Parathyroid adenoma (tissue), 2 donors: ENCODE measurements around the gene TOP1.

Experiments used
- H2AFZ ChIP-seq: fragments of 300-600 bp; sonication (generic); one replicate; pipeline ENCODE4 v1.7.0; 2017; ENCODE audit warnings: antibody characterized with exemption, mild to moderate bottlenecking
- H3K27ac ChIP-seq: fragments of 300-600 bp; sonication (generic); one replicate; pipeline ENCODE4 v1.7.0; 2017
- H3K27me3 ChIP-seq: fragments of 300-600 bp; sonication (generic); one replicate; pipeline ENCODE4 v1.7.0; 2017; ENCODE audit warnings: low read length; ENCODE audit not compliant: control insufficient read depth, insufficient read depth
- H3K36me3 ChIP-seq: fragments of 300-600 bp; sonication (generic); one replicate; pipeline ENCODE4 v1.7.0; 2017; ENCODE audit warnings: low read length; ENCODE audit not compliant: control insufficient read depth, insufficient read depth
- H3K4me1 ChIP-seq: fragments of 300-600 bp; sonication (generic); one replicate; pipeline ENCODE4 v1.7.0; 2017; ENCODE audit warnings: control low read depth
- H3K4me2 ChIP-seq: fragments of 300-600 bp; sonication (generic); one replicate; pipeline ENCODE4 v1.7.0; 2017; ENCODE audit warnings: low read length
- H3K4me3 ChIP-seq: fragments of 300-600 bp; sonication (generic); one replicate; pipeline ENCODE4 v1.7.0; 2017; ENCODE audit warnings: low read depth, low read length
- H3K79me2 ChIP-seq: fragments of 300-600 bp; sonication (generic); one replicate; pipeline ENCODE4 v1.7.0; 2017; ENCODE audit warnings: control low read depth
- H3K9ac ChIP-seq: fragments of 300-600 bp; sonication (generic); one replicate; pipeline ENCODE4 v1.7.0; 2017; ENCODE audit warnings: mild to moderate bottlenecking
- H3K9me3 ChIP-seq: fragments of 300-600 bp; sonication (generic); one replicate; pipeline ENCODE4 v1.7.0; 2017; ENCODE audit warnings: low read length; ENCODE audit not compliant: control insufficient read depth
- CTCF ChIP-seq: fragments of 300-600 bp; sonication (generic); IDR thresholded peaks from one replicate; pipeline ENCODE4 v1.7.0; 2017; ENCODE audit warnings: antibody characterized with exemption, mild to moderate bottlenecking
- donor health status: primary hyperparathyroidism.

Gene TOP1

DNA sequence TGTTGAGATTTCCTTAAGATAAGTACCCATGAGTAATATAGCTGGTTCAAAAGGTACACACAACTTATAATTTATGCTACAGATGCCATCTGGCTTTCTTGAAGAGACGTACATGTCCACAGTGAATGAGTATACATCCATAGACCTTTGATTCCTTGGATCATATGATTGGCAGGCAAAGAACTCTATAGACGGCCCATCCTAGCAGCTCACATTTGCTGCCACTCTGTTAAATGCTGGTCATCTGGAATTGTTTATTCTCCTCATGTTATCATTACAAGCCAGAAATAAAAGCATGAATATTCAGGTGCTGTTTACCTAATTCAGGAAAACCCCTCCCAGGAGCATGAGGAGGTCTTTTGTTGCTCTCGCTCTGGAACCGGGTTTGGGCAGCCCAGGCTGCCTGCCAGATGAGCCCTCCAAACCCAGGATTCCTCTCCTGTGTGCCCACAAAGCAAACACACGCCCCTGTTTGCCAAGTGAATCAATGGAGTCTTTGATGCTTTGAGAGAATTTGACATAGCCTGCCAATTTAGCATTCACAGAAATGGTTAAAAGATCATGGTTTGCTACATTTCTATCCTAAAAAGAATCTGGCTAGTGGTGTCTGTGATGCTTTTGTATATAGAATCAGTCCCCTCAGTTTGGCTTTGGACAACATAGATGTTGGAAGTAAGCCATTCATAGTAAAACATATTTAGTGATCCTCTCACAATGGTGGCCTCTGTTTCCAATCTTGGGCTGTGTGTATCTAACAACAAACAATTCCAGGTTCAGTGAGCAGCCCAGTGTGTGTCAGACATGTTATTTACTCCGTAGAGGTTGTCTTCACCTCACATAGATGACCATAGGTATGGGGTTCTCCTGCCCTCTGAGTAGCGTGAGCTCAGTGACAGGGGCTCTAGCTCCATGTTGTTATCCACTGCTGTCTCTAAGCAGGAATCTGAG, 91.3 kb downstream of the TOP1 start:
- TF ChIP-seq CTCF = no peak
- no peaks in the 10 kb centered on the region for H3K79me2 ChIP-seq
- no peak overlapping the region for H3K9ac ChIP-seq
- no peak overlapping the region for H3K27ac ChIP-seq
- no peaks in the 10 kb centered on the region for H3K27me3 ChIP-seq
- H3K4me2 ChIP-seq = no peak overlapping the region
- no peak overlapping the region for H3K4me3 ChIP-seq
- H3K4me1 ChIP-seq = peaks cover 3% of the 10 kb centered on the region
- no peaks in the 10 kb centered on the region for H3K9me3 ChIP-seq
- H2AFZ ChIP-seq = no peak overlapping the region
- no peaks in the 10 kb centered on the region for H3K36me3 ChIP-seq

- Histone ChIP-seq H3K27ac (no peak overlapping the region), H3K4me3 (no peak overlapping the region), H2AFZ (no peak overlapping the region), H3K4me1 (peaks cover 3% of the 10 kb centered on the region), H3K9ac (no peak overlapping the region), H3K9me3 (no peaks in the 10 kb centered on the region), H3K79me2 (no peaks in the 10 kb centered on the region), H3K27me3 (no peaks in the 10 kb centered on the region), H3K4me2 (no peak overlapping the region), H3K36me3 (no peaks in the 10 kb centered on the region)
- no peak for TF ChIP-seq CTCF
Observed at GRCh38 chr20:41121399-41121798, 92.8 kb downstream of the TOP1 start.

DNA sequence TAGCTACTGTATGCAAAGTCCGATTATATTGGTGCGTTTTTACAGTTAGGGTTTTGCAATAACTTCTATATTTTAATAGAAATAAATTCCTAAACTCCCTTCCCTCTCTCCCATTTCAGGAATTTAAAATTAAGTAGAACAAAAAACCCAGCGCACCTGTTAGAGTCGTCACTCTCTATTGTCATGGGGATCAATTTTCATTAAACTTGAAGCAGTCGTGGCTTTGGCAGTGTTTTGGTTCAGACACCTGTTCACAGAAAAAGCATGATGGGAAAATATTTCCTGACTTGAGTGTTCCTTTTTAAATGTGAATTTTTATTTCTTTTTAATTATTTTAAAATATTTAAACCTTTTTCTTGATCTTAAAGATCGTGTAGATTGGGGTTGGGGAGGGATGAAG, 95.0 kb downstream of the TOP1 start:
- H2AFZ ChIP-seq = no peak overlapping the region
- H3K9me3 ChIP-seq = no peaks in the 10 kb centered on the region
- no peak overlapping the region for H3K27ac ChIP-seq
- H3K9ac ChIP-seq = no peak overlapping the region
- no peaks in the 10 kb centered on the region for H3K27me3 ChIP-seq
- no peak overlapping the region for H3K4me2 ChIP-seq
- TF ChIP-seq CTCF = no peak
- no peaks in the 10 kb centered on the region for H3K36me3 ChIP-seq
- H3K4me3 ChIP-seq = no peak overlapping the region
- H3K79me2 ChIP-seq = no peaks in the 10 kb centered on the region
- peaks cover 3% of the 10 kb centered on the region for H3K4me1 ChIP-seq

DNA sequence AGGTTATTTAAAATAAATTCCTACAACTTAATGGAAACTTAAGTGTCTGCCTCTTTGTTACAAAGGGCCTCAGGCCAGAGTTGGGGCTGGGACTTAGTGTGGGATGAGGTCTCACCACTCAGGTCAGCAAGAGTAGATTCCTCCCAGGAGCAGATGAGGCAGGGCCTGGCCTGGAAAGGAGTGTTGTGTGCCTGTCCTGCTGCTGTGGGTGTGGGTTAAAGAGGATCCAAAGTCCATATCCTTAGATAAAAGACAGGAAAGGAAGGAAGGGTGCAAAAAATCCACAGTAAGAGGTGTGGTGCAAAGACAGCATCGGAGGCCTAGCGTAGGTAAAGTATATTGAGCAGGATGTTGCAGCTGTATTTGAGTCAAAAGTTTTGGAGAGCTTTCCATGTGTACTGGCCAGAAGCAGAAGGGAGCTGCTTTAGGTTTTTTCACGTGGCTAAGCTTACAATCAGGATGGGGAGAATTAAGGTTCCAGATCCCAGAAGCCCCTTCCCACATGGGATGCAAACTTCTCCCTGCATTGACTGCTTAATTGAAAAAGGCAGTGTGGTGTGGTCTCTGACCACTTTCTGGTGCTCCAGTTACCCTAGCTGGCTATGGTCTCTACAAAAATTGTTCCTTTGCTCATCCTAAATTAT, 96.0 kb downstream of the TOP1 start:
- Histone ChIP-seq H2AFZ (no peak overlapping the region), H3K36me3 (no peaks in the 10 kb centered on the region), H3K4me2 (no peak overlapping the region), H3K27ac (no peak overlapping the region), H3K4me3 (no peak overlapping the region), H3K27me3 (no peaks in the 10 kb centered on the region), H3K4me1 (peaks cover 3% of the 10 kb centered on the region), H3K9me3 (no peaks in the 10 kb centered on the region), H3K9ac (no peak overlapping the region), H3K79me2 (no peaks in the 10 kb centered on the region)
- TF ChIP-seq CTCF = no peak
